ENCODE measurements around the gene SETBP1.

Gene SETBP1

DNA sequence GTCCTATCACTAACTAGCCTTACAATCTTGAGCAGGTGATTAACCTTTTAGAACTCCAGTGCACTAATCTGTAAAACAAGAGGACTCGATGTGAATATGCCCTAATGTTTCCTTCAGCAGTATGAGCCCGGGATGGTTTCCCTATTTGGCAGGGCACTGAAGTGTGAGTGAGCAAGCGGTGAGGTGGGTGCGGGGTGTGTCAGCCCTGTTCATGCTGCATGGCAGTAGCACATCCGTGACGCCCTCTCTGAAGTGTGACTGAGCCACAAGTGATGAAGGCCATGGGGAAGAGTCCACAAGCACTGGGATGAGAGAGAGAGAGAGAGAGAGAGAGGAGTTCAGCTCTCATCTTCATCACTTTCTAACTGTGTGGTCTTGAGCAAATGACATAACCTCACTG, 168.7 kb downstream of the SETBP1 start:
- no peak for DNase-seq

DNA sequence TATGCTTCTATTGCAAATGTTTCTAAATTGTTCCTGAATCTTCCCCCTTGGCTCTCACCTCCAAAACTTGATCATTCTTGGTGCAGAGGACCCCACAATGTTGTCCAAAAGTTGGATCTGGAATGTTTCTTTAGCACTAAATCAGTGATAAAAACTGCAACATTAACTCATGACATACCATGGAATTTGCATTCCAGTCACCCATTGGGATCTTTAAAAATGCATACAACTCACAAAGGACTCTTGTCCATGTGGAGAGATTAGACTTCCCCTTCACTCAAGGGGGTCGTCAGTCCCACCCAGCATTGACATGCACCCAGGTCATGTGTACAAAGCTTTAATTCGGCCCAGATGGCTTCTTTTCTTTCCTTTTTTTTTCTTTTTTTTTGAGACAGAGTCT, 169.3 kb downstream of the SETBP1 start:
- DNase-seq, result no peak

DNA sequence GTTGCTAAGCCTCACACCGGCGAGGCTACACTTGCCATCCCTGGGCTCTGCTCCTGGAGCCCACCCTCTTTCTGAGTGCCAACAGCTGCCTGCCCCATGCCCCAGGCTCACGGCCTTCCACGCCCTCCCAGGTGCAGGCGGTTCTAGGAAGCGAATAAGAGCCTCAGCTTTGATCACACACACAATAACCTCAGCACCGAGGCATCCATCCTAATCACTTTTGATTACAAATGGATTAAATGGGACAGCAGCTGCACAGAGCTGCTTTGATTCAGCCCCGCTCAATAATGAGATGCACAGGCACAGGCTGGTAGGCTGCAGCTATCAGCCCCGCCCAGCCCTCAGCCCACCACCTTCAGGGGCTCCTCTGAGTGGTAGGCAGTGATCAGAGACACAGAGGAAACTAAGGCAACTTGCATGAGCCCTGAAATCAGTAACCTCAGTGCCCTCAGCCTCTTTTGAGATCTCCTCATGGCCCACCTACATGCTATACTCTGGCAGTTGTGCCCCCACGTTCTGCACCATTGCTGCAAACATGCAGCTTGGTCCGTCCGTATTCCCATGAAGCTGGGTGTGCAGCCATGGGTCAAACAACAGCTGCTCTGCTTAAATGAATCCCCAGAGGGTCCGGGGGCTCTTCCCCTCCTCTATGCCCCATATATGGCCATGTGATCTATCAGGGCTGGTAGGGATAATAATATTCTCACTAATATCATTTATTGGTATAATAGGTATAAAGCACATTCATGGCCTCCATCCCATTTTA, 171.4 kb downstream of the SETBP1 start:
- DNase-seq, result no peak

DNA sequence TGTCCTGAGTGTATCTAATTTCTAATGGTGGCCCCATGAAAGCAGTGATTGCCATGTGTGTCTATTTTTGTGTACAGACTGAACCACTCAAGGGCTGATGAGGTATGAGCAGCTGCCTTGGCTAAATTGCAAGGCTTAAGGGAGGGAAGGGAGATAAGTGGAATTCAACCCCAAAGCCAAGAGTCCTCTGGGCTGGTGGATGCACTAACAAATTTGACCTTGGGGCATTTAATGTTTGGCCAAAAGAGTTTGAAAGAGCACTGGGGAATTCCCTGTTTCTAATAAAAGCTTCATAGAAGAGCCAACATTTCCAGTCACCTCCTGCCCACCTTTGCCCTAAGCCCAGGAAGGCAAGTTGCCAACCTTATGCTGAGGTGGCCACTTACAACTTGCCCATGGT, 172.1 kb downstream of the SETBP1 start:
- DNase-seq, result no peak

DNA sequence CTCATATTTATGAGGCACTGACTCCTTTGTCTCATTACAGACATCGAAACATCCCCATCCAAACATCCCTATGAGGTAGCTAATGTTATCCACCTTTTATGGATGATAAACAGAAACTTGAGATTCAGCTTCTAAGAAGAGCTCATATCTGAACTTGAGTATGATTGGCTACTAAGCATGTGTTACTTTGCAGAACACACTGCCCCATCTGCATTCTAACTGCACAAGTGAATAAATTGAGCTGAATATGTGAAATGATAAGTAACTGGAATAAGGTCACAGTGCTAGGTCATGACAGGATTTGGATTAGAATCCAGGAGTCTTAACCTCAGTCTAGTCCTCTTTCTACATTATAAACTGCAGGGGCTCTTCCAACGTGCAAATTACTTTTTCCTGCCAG, 172.7 kb downstream of the SETBP1 start:
- DNase-seq, result no peak

DNA sequence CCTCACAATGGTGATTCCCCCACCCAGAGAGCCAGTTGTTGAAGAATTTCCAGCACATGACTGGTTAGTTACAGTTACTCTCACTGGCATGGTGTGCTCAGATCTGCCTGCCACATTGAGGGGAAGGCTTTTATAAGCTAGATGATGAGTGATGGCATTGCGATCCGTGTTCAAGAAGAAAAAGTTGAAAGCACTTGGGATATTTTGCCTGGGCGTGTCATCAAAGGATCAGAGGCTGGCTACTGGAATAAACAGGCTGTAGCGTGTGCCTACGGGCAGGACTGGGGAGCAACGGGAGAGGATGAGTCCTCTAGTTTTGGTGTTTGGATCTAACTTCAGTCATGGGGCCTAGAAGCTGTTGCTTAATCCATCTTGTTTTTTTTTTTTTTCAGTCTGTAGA, 175.0 kb downstream of the SETBP1 start:
- DNase-seq, result no peak

DNA sequence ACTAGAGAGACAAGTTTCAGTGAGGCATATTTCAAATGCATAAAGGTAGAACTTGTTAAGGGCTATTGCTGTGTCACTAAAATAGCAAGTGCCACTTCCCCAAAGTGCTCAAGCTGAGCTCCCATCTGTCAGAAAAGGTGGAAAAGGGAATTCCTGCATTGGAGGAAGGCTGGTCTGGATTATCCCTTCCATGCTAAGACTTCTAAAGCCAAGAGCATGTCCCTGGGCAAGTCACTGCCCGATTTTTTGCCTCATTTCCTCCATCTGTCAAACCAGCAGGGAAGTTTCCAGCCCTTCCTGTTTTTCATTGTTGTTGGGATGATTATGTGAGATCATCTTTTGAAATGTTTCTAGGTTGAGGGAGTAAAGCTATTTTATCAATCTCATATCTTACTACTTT, 175.5 kb downstream of the SETBP1 start:
- no peak for DNase-seq

DNA sequence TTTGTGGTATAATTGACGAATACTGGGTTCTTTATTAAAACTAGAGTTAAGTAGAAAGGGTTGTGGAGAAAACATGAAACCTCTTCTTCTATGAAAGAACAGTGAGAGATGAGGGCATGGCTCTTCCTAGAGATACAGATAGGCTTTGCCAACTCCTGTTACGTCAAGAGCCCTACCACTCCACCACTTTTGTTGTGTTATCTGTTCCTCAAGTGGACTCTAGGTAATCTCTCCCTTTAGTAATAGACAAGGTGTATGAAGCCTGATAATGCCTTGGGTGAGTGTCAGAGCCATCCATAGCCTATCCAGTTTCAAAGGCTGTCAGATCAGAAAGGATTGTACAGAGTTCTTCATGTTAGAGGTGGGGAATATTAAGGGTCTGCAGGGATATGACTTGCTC, 176.4 kb downstream of the SETBP1 start:
- no peak for DNase-seq

DNA sequence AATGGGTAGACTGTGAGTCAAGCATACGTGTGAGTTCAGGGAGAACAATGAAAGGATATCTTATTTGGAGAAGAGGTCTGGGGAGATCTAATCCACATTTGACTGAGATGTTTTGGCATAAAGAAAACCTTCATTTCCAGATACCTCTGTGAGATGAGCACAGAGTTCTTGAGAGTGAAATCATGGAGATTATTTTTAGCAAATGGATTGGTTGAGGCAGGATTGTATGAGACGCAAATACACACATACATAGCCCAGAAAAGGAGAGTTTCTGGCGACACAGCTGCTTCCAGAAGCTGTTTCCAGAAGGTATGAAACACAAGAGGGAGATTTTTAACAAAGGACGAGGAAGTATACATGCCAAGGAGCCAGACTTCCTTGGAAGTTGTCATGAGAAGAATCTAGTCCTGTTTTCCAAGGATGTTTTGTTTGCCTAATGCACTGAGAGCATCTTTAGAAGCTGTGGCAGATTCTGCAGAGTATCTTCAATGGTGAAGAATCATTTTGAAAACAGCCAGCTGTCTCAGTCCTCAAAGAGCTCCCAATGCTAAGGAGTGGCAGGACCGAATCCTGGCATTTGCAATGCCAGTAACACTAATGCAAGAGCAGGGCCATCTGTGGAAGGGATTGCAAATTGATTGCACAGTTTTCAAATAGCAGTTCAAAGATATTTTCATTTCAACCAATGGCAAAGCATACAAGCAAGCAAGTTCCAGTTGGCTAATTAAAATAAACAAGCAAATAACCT, 177.2 kb downstream of the SETBP1 start:
- no peak for DNase-seq

DNA sequence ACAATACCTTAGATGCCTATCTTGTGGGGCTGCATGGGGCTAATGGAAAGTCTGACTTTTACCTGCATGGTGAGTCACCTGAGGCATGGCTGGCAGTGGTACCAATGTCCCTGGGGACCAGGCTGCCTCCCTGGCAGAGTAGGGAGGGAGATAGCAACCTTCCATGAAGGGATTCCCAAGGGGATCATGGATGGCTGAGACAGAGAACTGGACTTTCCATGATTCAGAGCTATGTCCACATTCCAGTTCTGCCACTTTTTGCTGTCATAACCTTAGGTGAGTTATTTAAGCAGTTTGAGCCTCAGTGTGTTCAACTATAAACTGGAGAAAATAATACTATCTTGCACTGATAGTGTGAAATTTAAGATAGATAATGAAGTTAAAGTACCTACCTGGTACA, 178.6 kb downstream of the SETBP1 start:
- no peak for DNase-seq

DNA sequence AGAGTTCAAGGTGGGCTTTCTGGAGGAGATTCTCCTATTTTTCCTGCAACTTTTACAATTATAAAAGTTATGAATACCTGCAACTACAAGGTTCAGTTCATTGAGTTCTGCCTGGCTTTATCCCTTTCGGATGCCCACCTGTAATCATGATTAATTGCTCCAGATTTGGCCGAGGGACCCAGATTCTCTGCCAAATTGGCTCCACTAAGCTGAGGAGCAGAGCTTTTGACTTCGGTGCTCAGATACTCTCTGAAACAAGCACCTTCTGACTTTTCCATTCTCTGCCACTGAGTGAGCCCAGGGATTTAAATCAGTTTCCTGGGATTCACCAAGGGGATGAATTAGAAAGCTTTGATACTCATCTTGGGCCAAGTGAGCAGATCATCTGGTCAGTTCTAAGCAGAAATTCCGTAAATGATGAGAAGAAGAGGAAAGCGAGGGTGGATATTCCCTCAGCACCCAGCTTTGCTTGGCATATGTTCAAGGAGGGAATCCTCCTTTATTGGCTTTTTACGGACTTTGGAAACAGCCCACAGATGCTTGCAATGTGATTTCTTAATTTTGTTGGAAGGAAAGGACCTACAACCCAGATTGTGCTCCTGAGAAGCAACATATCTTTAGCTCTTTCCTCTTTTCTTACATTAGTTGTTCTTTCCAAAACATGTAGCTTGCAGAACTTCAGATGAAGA, 179.2 kb downstream of the SETBP1 start:
- DNase-seq, result no peak

DNA sequence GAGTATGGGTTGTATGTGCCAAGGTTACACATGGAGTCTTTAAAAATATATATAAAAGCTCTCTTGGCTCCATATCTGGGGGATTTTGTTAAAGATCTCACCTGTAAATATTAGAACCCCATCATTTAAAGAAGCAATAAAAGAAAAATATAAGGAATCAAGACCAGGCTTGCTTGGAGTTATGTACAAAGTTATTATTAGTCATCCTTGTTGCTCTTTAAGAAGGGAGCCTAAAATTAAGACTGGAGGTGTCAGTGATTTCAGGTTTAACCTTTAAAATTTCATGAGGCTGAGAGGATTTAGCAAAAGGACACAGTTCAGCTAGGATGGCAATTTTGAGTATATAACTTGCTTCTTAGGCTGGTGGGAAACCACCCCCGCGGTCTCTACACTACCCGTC, 181.4 kb downstream of the SETBP1 start:
- no peak for DNase-seq

DNA sequence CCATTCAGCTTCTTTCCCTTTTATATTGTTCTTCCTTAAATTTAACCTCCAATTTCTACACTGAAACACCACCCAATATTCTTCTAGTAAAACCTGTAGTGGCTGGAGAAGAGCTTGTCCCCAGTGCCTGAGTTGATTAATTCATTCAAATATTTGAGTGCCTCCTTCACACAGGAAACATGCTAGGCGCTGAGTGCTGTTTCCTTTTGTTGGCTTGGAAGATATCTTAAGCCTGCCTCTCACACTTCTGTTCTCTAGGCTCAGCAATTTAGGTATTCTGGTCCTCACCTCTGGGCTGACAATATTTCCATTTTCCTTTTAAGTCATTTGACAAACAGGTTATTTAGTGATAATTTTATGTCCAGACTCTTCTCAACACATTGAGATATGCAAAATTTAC, 185.4 kb downstream of the SETBP1 start:
- DNase-seq, result no peak

DNA sequence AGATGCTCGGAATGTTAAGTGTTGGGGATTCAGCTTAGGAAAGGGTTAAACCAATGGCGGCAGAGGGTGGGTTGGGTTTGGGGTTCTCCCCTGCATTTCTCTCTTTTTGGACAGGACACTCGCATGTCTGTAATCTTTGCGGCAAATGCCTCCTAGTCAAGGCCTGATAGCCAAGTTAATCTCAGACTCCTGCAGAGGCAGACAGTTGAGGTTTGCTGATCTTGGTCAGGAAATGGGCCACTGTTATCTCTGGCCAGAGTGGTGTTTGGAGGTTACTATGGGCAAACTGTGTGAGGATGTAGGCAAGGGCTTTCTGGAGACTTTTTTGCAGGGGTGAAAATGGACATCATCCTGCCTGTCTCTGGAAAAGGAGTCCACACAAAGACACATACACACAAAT, 188.8 kb downstream of the SETBP1 start:
- DNase-seq, result no peak

DNA sequence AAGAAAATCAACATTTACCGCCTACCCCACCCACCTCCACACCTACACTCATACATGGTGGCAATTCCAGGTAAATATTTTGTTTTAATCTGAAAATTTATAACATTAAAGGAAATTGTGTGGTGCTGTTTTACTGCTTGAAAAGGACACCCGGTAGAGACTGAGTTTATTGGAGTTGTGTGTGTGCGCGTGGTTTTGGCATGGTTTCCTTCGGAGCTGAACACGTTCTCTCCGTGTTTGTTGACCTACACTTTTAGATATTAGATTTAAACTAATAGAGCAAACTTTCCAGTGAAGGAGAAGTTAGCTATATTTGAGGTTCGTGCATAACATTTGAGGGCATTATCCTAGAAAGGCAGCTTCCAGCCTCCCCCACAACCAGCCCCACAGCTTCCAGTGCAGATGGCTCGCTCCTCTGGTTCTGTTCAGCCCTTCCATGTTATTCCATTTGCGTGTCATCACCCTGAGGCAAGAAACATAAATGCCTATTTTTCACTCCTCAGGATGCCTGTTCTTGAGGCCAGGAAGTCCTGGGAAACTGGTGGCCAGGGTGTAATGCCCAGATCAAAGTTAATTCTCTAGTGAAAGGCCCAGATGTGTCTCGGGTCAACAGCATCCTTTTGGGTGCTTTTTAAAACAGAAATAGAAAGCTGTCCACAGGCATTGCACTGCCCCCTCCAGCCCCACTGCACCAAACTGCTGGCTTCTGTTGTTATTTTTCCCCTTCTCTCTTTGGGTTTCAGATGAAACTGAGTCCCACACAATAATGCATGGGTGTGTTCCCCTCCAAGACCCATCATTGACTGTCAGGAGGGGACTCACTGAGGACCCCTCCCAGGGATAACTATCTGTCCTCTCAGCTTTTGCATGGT, 190.2 kb downstream of the SETBP1 start:
- DNase-seq, result no peak

DNA sequence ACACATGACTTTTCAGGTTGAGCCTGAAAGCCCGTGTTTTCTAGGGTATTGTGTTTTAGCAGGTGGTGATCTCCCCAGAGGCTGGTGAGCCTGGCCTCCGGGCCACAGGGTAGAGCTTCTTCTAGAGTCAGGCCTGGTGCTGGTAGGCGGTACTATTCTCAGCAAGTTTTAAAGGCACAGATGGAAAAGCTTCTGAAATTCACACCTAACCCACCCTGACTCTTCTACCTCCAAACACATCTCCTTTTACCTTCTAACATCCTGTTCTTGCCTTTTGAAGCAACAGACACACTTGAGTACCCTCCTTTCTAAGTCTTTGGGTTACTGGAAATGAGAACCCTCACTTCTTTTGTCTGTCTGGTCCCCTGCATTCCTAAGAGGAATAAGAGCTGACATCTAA, 191.1 kb downstream of the SETBP1 start:
- no peak for DNase-seq

DNA sequence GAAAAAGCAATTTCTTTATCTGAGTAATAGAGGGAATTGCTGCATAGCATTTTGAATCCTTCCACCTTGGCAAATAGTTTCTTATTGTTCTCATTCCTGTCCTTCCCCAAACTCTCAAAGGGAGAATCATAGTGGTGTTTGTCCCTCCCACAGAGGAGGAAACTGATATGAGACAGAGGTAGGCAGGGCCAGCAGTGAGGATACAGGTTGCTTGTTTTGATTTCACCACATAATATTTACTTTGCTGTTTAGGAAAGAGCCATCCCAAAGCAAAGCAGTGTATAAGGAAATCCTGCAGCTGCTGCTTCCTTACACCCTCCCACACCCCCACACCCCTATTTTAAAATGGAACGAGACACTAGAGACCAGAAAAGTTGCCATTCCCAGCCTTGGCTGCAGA, 195.3 kb downstream of the SETBP1 start:
- no peak for DNase-seq

DNA sequence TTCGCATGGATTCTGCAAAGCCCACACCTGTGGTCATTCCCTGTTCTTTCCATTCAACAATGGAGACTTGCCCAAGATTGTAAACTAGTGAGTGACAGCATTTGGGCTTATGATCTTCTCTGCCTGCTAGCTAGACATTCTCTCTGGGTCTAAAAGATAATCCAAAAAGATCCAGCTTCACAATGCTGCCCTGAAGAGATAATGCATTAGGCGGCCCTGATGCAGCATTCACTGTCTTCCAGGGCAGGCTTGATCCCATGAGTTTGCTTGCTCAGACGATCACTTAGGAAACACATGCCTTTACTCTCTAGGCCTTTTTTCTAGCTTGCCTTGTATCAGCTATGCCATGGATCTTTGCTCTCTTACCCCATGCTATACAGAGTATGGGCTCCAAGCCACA, 196.1 kb downstream of the SETBP1 start:
- no peak for DNase-seq

DNA sequence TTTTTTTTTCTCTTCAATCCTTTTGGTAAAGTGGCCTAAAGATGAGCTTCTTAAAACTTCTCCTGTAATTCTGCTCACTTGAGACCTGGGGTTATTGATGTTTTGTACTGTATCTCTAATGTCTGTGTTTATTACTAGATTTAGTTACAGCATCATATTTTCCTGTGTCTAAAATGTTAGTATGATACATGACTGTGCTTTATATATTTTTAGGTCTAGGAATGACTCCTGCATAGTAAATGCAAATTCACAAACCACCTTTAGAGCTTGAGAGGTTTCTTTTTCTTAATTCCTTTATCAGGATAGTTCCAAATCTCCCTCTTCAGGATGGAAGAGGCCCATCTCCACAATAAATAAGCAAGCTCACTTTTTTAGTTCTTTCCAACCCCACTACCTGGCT, 197.6 kb downstream of the SETBP1 start:
- no peak for DNase-seq

DNA sequence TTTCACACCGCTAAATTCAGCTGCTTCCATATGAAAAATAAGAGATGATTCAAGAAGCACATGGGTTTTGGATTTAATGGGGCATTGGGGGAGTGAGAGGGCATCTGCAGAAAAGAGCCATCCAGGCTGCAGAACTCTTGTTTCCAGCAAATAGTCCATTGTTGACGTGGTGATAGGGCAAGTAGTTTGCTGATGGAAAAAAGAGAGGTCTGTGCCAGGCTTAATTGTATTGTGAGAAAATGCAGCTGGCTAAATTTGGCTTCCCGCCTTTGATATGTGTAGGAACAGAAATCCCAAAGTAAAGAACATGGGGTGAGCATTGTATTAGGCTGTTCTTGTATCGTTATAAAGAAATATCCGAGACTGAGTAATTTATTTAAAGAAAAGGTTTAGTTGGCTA, 199.5 kb downstream of the SETBP1 start:
- DNase-seq, result no peak

DNA sequence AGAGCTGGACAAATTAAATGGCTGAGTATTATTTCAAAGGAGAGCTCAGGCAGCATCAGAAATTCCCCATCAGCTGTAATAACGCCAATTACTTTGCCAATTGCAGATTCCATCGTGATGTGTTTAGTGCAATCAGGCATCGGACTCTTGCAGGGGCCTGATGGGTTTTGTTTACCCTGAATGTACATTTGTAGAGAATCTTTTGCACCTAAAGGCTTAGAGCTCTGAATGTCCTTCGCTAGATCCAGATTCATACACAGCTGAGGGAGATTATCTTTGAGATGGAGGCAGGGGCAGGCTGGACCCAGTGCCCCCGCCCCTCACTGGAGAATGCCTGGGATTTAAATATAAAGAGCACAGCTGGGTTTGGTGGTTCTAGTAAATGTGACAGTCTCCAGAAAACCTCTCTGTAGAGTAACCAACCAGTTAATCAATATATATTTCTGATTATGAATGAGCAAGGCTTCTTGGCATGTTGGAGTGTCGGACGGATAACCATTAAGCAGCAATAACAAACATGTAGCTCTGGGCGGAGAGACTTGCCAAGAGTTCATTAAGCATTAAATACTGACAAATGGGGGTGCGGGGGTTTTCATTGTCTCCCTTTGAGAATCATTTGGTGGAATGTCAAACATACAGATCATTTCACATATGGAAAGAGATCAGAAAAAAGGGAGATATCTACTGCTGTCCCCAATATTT, 200.9 kb downstream of the SETBP1 start:
- no peak for DNase-seq

DNA sequence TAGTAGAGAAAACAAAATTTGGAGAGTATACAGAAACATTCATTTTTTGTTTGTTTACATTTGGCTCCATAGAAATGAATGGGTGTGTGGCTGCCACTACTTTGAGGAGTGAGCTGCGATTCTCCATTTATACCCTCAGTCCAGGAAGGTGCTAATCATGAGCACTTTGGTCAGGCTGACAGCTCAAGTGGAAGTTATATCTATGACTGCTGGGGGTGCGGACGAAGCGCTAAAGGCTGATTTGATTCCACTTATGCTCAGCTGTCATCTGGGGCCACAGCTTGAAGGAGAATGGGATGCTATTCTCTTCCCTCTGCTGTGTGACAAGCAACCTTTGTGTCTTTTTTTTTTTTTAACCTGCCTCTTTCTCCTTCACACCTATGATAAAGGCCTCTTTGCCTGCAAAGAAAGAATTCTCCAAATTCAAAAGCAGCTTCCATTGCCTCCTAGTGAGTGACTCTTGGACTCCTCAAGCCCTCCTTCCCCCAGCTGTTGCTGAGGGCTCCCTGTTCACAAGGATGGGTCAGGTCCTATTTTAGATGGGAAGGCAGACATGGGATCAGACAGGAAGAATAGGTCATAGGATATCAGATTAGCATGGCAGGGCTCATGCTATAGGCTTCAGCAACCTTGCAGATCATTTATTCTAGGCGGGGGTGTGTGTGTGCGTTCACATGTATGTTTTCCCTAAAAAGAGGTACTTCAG, 201.6 kb downstream of the SETBP1 start:
- no peak for DNase-seq
